HEK293T (cell line): ENCODE measurements around the gene PAQR4.

Experiments used
- CTCF ChIA-PET: fragments of 350-600 bp; formaldehyde crosslinking; extraction: SDS; loops from one replicate; lab custom pipeline; 2021; ENCODE audit warnings: antibody characterized with exemption, inconsistent platforms; lab: Yijun Ruan, JAX
- POLR2A ChIA-PET: fragments of 350-600 bp; formaldehyde crosslinking; extraction: SDS; loops from one replicate; lab custom pipeline; 2020; ENCODE audit warnings: antibody characterized with exemption, inconsistent platforms; lab: Yijun Ruan, JAX
- DNase-seq: peaks from one replicate; pipeline ENCODE4 v3.0.0; 2012; ENCODE audit warnings: mixed read lengths; ENCODE audit errors: extremely low spot score
- ARNT ChIP-seq: fragments of 450-650 bp; IDR thresholded peaks from 2 replicates; pipeline ENCODE4 v1.6.1; 2017; ENCODE audit warnings: mild to moderate bottlenecking
- BHLHE40 ChIP-seq: fragments of 450-650 bp; IDR thresholded peaks from 2 replicates; pipeline ENCODE4 v1.6.1; 2016; ENCODE audit warnings: mild to moderate bottlenecking, moderate library complexity, borderline replicate concordance
- CTBP1 ChIP-seq: fragments of 450-650 bp; IDR thresholded peaks from 2 replicates; pipeline ENCODE4 v1.6.1; 2016; ENCODE audit warnings: borderline replicate concordance
- ELF4 ChIP-seq: fragments of 450-650 bp; IDR thresholded peaks from 2 replicates; pipeline ENCODE4 v1.6.1; 2017; ENCODE audit warnings: antibody characterized with exemption
- FOXA1 ChIP-seq: fragments of 450-650 bp; IDR thresholded peaks from 2 replicates; pipeline ENCODE4 v1.6.1; 2016; ENCODE audit warnings: mild to moderate bottlenecking
- FOXK2 ChIP-seq: fragments of 450-650 bp; IDR thresholded peaks from 2 replicates; pipeline ENCODE4 v1.6.1; 2016; ENCODE audit warnings: mild to moderate bottlenecking
- FOXM1 ChIP-seq: fragments of 450-650 bp; IDR thresholded peaks from 2 replicates; pipeline ENCODE4 v1.6.1; 2017; ENCODE audit warnings: mild to moderate bottlenecking, borderline replicate concordance
- HDGF ChIP-seq: fragments of 450-650 bp; IDR thresholded peaks from 2 replicates; pipeline ENCODE4 v1.6.1; 2017; ENCODE audit warnings: antibody characterized with exemption, borderline replicate concordance
- L3MBTL2 ChIP-seq: fragments of 450-650 bp; conservative IDR thresholded peaks from 2 replicates; pipeline ENCODE4 v1.6.1; 2016; ENCODE audit warnings: mild to moderate bottlenecking
- LEF1 ChIP-seq: fragments of 450-650 bp; IDR thresholded peaks from 2 replicates; pipeline ENCODE4 v1.6.1; 2017; ENCODE audit warnings: mild to moderate bottlenecking, borderline replicate concordance
- NFRKB ChIP-seq: fragments of 450-650 bp; IDR thresholded peaks from 2 replicates; pipeline ENCODE4 v1.6.1; 2016; ENCODE audit warnings: mild to moderate bottlenecking, moderate library complexity
- PKNOX1 ChIP-seq: fragments of 450-650 bp; IDR thresholded peaks from 2 replicates; pipeline ENCODE4 v1.6.1; 2016
- SP1 ChIP-seq: fragments of 450-650 bp; IDR thresholded peaks from 2 replicates; pipeline ENCODE4 v1.6.1; 2017
- SUZ12 ChIP-seq: fragments of 450-650 bp; IDR thresholded peaks from 2 replicates; pipeline ENCODE4 v1.6.1; 2016; ENCODE audit warnings: mild to moderate bottlenecking
- TARDBP ChIP-seq: fragments of 450-650 bp; IDR thresholded peaks from 2 replicates; pipeline ENCODE4 v1.6.1; 2016
- ZNF384 ChIP-seq: fragments of 450-650 bp; IDR thresholded peaks from 2 replicates; pipeline ENCODE4 v1.6.1; 2016

The PAQR4 gene

GRCh38 chr16:2968738-2969544 is at the start of gene PAQR4:
PAQR4 (plus strand) TSS chr16:2969348; CDS start chr16:2969675, 327 bp downstream.
- CTCF ChIA-PET: no interaction called here
- DNase-seq: peak; percentile 92
- POLR2A ChIA-PET: interaction anchor here (1.3 to 2.0 kb wide), 3 partner anchors 12 to 51 kb away, joined by 6 to 40 read pairs (median 8); partner anchors contain the start of genes PKMYT1 and TNFRSF12A
- TF ChIP-seq HDGF (peak; percentile 89), ARNT (0 out of 2 replicates have a peak, but pooled peaks have one; percentile 36), LEF1 (no peak), FOXM1 (0 out of 2 replicates have a peak, but pooled peaks have one; percentile 22)

- TF ChIP-seq ELF4 (no peak), L3MBTL2 (no peak), ARNT (no peak), HDGF (no peak), FOXM1 (no peak), FOXK2 (no peak), LEF1 (no peak), SUZ12 (no peak), NFRKB (no peak), PKNOX1 (no peak), BHLHE40 (no peak), ZNF384 (no peak), FOXA1 (no peak), TARDBP (no peak), SP1 (no peak)
- peak; percentile 58 for DNase-seq
- CTCF ChIA-PET: interaction anchor here (1.2 to 3.1 kb wide), 3 partner anchors 13 to 81 kb away, joined by 3 to 14 read pairs (median 7); no protein-coding TSS in a partner anchor
- POLR2A ChIA-PET: no interaction called here
Measured at GRCh38 chr16:2919511-2920255, 49.5 kb upstream of the PAQR4 start.

GRCh38 chr16:2923481-2923880 is 45.7 kb upstream of the PAQR4 start:
- ChIA-PET CTCF (interaction anchor here (0.7 kb wide), 1 partner anchor 135 kb away, joined by 7 read pairs; no protein-coding TSS in a partner anchor), POLR2A (interaction anchor here (0.8 kb wide), 1 partner anchor 12 kb away, joined by 4 read pairs; the partner anchor contains the start of gene FLYWCH1)
- TF ChIP-seq FOXA1 (no peak), ELF4 (no peak), PKNOX1 (no peak), LEF1 (no peak), ZNF384 (no peak)
- no peak for DNase-seq

GRCh38 chr16:2924901-2925755 is 44.0 kb upstream of the PAQR4 start:
- no peak for TF ChIP-seq FOXK2
- TF ChIP-seq CTBP1: no peak
- TF ChIP-seq FOXA1: no peak
- no peak for TF ChIP-seq LEF1
- TF ChIP-seq PKNOX1: no peak
- TF ChIP-seq SUZ12: no peak
- POLR2A ChIA-PET: no interaction called here
- DNase-seq: no peak
- CTCF ChIA-PET: no interaction called here

GRCh38 chr16:2925951-2926649 is 43.0 kb upstream of the PAQR4 start:
- DNase-seq: no peak
- ChIA-PET CTCF (interaction anchor here (1.2 to 1.9 kb wide), 7 partner anchors 9 to 125 kb away, joined by 4 to 13 read pairs (median 5); no protein-coding TSS in a partner anchor), POLR2A (interaction anchor here (1.2 kb wide), 1 partner anchor 244 kb away, joined by 4 read pairs; the partner anchor contains the start of gene KCTD5)

More at GRCh38 chr16:2925951-2926649, 43.0 kb upstream of the PAQR4 start:
- no peak for TF ChIP-seq CTBP1
- TF ChIP-seq FOXK2: no peak
- TF ChIP-seq FOXM1: no peak
- no peak for TF ChIP-seq L3MBTL2
- TF ChIP-seq TARDBP: no peak
- no peak for TF ChIP-seq NFRKB
